CMK (cell line): ENCODE measurements around the gene ZNG1A.
"Not testable (repeated sequence)": the region's sequence is repeated elsewhere in the genome, so short reads cannot be mapped to it uniquely, and the experiment has no call there.

ENCODE experiments used
- DNase-seq: peaks from one replicate; pipeline ENCODE4 v3.0.0-alpha.2; 2010; ENCODE audit warnings: low read depth

The ZNG1A gene

DNA sequence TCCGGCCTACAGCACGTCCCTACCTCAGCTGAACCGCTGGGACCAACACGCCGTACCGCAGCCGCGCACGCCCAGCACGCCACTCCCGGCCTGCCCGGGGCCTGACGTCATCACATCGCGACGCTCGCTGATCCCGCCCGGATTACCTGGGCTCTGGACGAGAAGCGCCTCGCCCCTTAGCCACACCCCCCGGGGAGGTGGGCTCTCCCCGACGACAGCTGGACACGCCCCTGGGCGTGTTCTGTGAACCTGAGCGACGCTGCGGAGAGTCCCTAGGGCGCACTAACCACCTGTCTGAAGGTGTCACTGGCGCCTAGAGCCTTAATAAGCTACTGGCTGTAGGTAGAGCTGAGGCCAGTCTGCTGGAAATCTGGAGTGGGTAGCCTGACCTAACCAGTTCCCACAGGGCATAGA lies at the start of gene ZNG1A:
TSS of gene ZNG1A (minus strand) at position 87 of the 414 bp plus-strand sequence. CDS start 87 bp downstream, outside the sequence.
- peak; percentile 38 for DNase-seq

DNA sequence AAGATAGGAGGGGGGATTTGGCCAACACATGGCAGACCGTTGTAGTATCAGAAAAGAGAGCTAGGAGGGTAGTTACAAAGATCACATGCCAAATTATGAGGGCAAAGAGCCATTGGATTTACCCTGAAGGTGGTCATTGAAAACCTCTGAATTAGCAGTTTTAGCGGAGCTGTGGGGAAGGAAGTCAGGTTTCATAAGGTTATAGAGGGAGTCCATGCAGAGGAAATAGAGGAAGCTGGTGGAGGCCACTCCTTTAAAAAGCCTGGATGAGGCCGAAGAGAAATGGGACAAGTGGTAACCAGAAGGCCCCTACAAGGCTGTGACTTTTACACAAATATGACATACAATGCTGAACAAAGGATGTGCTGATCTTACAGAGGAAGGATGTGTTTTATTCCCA lies 49.0 kb upstream of the ZNG1A start:
- no peak for DNase-seq

DNA sequence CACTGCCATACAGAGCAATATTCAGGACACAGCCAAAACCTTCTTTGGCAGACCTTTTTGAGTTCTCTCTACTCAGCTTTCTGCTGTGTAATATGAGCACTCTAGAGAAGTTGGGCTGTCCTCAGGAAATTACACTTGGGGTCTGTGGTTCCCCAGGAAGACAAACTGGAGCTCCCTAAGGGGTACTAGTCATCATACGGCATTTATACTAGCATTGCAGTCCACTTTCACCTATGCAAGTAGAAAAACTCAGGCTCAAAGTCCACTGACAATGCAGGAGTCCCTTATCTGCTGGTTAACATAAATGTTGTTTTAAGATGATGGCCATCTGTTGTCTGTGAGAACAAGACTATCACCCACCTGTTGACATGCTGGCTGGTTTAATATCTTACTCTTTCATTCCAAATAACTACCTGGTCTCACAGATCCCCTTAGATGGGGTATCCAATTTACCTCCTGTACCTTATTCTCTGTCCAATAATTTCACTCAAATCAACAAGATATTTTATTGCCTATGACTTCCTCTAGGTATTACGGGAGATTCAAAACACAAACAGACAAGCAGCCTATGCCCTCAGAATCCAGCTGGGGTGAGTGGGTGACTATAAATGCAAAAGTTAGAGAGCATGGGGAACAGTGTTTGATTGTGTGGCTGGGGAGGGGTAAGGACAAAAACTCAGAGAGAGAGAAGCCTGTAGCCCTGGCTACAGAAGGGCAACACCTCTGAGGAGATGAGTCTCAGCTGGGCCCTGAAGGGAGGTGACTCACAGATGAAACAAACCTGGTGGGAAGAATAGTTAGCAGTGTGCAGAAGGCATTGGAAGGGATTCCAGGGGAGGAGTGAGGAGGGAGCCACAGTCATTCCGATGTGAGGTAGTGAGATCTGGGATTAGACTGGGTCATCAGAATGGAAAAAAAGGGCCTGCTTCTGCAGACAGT lies 46.0 kb upstream of the ZNG1A start:
- DNase-seq = no peak

DNA sequence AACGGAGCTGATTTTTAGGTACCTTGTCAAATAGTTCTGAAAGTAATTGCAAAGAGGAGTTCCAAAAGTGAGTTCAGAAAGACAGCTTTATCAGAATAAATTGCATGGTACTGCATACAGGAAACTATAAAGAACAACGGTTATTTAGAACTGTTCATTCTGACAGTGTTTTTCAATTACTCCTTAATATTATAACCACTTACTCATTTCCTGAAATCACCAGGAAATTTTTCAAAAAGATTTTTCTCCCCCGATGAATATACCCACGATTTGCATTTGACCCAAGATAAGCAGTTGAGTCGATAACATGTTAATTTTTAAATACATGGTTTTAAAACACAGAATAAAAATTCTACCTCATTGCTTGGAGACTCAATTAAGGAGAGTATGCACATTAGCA lies 45.2 kb upstream of the ZNG1A start:
- DNase-seq = no peak

DNA sequence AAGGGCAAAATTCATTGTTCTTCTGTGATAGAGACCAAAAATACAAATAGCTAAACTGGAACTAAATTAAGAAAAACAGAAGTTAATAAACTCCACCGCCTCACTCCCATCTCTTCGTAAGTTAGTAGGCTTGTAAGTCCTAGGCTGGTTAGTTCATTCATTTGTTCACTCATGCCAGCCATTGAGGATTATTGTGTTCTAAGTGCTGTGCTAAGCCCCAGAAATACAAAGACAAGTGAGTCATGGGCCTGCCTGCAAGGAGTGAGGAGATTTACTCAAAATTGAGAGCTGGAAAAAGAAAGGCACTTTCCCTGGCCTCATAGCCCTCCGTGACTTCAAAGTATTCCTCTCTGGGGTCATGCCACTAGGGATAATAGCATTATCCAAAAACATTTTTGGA lies 44.3 kb upstream of the ZNG1A start:
- no peak for DNase-seq

GRCh38 chr9:221989-222776 lies 43.3 kb upstream of the ZNG1A start:
- no peak for DNase-seq

DNA sequence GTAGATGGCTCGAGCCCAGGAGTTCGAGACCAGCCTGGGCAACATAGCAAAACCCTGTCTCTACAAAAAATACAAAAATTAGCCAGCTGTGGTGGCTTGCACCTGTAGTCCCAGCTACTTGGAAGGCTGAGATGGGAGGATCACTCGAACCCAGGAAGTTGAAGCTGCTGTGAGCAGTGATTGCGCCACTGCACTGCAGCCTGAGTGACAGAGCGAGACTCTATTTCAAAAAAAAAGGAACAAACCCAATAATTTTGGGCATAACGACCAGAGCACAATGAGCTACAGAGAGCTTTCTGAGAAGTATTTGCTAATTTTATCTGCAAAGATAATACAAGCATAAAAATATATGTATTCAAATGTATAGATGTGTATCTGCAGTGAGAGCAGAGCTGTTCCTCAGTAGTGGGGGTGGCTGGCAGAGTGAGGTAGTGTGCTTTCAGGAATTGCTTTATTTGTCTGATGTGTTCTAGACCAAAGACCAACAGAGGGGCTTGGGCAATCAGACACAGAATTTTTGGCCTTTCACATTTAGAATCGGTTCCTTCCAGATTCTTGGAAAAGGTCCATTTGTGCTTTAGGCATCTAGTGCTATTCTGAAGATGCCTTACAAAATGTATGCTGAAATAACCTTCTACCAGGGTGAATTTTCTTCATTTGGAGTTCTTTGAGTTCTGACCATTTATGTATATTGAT lies 41.0 kb upstream of the ZNG1A start:
- no peak for DNase-seq

- not testable (repeated sequence) for DNase-seq
Observed at GRCh38 chr9:219036-219435, 40.2 kb upstream of the ZNG1A start.

- DNase-seq = no peak
Observed at GRCh38 chr9:217950-218349, 39.1 kb upstream of the ZNG1A start.

- DNase-seq = no peak
Observed at GRCh38 chr9:216866-217265, 38.0 kb upstream of the ZNG1A start.

GRCh38 chr9:215631-216155 lies 36.8 kb upstream of the ZNG1A start:
- DNase-seq = no peak

DNA sequence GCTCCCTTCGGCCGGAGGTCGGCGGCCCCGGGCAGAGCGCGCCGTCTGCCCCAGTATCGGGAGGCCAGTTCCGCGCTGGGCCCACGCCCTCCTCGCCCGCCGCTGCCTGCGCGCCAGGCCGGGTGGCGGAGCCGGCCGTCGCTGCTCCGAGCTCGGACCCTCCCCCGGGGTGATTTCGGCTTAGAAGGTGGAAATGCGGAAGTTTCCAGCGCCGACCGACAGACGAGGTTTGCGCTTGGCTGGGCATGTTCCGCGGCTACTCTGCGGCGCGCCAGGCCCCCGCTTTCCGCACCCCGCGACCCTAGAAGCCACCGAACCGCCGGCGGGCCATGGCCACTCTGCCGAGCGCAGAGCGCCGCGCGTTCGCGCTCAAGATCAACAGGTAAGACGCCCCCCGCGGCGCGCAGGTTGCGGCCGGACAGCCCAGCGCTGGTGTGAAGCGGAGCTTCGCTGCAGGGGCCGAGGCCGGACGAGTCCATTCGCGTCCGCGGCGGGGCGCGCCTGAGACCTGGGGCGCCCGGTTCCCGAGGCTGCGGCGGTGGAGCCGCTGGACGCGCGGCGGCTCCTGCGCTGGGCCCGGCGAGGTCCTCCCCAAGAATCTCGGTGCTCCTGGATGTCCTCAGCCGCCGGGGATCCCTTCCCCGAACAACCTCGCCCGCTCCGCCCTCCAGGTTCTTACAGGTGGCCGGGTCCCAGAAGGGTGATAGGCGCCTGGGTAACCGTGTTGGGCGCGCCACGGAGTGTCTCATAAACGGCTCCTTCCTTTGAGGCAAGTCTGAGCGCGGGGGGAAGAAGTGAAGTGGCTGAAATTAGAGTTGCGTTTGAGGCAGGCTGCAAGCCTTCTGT lies 36.0 kb upstream of the ZNG1A start, which contains the start of gene DOCK8:
TSS of gene DOCK8 (plus strand) at position 218 of the 846 bp plus-strand sequence. CDS start at position 330, 112 bp downstream.
- DNase-seq = peak; percentile 55

- no peak for DNase-seq
Observed at GRCh38 chr9:214351-214647, 35.4 kb upstream of the ZNG1A start.

DNA sequence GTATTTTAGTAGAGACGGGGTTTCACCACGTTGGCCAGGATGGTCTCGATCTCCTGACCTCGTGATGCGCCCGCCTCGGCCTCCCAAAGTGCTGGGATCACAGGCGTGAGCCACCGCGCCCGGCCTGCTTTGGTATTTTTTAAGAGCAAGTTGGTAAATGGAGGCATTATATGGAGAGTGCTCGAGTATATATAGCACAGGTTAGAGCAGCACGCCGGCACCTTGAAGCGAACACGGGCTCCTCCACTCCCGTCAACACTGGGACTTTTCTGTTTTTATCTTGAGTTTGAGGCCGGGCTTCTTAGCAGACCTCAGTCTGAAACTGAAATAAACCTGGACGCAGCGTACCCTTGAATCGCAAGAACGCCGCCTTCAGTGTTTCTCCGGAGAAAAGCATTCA lies 35.0 kb upstream of the ZNG1A start:
- DNase-seq = not testable (repeated sequence)

DNA sequence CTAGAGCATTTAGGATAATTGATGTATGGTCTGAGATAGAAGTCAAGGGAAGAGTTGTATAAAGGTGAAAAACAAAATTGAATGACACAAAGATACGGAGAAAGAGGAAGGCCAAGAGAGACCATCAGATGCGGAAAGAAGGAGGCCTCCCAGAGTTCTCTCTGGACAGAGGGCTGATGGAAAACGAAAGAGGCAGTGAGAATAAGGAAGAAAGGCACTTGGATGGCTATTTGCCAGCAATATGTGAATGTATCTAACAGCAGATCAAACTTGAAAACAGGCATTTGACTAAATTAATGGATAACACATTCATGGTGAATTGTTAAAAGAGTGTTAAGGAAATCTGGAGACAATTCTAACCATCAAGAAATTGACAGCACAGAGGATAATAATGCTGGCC lies 33.4 kb upstream of the ZNG1A start:
- no peak for DNase-seq

DNA sequence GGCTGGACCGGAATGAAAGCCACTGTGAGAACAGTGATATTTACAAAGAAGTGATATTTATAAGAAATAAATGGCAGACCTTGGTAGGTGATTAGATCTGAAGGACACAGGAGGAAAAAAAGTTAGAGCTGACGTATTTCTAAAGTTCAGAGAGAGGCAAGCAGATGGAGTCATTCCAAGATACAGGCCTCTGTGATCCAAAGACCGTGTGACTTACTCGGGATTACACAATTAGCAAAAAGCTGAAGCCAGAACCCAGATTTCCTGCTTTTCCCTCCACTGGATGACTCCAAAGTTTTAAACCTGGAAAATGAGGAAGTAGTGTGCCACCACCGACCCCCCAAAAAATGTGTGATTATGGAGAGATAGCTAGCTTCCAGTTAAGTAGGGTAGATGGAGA lies 32.7 kb upstream of the ZNG1A start:
- no peak for DNase-seq

GRCh38 chr9:211036-211435 lies 32.2 kb upstream of the ZNG1A start:
- DNase-seq = no peak

- DNase-seq = no peak
Observed at GRCh38 chr9:209143-209758, 30.4 kb upstream of the ZNG1A start.

- DNase-seq = no peak
Observed at GRCh38 chr9:206481-206880, 27.6 kb upstream of the ZNG1A start.

GRCh38 chr9:199601-200000 lies 20.7 kb upstream of the ZNG1A start:
- not testable (repeated sequence) for DNase-seq
